T47D (cell line): ENCODE measurements around the gene GPR161.
"Not testable (repeated sequence)": the region's sequence is repeated elsewhere in the genome, so short reads cannot be mapped to it uniquely, and the experiment has no call there.

ENCODE experiments used
- DNase-seq, 2 experiments: peaks; one replicate each; pipeline versions ENCODE4 v3.0.0 to v3.0.0-alpha.2; 2011 to 2012; ENCODE audit warnings: low read depth in 1 of 2, low spot score in 1 of 2
- JUND ChIP-seq: IDR thresholded peaks from 2 replicates; pipeline ENCODE4 v1.6.1; 2012; ENCODE audit warnings: low read depth
- in situ Hi-C: cut with HindIII; loops from 2 replicates; pipeline ENCODE4 v1.10.0; 2016; ENCODE audit warnings: low sequenced_read_pairs, low pct_unique_long_range_greater_than_20kb

GPR161 gene

GRCh38 chr1:168085401-168085872 is 51.3 kb downstream of the GPR161 start:
- in situ Hi-C loops: no loop called here
- DNase-seq: no peak

GRCh38 chr1:168084396-168085231 is 52.1 kb downstream of the GPR161 start:
- no peak for TF ChIP-seq JUND
- peak in 1 of 2 experiments; percentile 47 for DNase-seq
- in situ Hi-C loops: no loop called here

More at GRCh38 chr1:168085401-168085872, 51.3 kb downstream of the GPR161 start:
- TF ChIP-seq JUND: no peak

DNA sequence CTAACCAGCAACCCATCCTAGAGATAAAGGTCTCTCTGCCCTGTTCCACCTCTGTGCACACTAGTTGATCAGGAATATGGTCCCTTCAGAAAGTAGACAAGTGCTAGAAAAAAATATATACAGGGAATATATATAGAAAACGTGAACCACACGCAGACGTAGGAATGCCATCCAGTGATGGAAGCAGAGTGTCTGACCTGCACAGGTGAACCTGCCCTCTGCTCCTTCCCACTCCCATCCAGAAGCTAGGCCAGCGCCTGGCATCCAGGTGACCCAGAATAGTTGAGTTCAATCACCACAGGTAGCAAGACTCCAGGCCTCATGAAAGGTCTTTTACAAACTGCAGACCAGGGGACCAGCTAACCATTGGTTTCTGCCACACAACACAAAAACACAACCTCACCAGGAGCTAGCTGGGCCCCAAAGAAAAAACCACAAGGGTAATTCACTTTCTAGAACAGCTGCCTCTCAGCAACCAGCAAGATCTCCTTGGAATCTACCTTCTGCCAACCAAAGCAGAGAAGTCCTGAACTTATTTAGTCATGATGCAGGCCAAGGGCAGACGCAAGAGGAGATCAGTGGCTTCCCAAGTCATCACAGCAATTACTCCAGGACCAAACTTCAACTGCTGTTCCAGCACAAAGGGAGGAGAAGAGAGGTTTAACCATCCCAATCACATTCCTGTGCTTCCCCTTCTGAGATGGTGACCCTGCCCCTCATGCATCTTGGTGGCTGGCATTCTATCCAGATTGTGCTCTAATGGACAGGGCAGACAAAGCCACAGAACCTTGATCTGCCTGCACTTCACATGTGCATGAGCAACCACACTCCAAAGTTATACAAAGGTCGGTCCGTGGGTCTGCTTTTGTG is 53.0 kb downstream of the GPR161 start:
- TF ChIP-seq JUND: no peak
- in situ Hi-C loops: no loop called here
- no peak for DNase-seq

DNA sequence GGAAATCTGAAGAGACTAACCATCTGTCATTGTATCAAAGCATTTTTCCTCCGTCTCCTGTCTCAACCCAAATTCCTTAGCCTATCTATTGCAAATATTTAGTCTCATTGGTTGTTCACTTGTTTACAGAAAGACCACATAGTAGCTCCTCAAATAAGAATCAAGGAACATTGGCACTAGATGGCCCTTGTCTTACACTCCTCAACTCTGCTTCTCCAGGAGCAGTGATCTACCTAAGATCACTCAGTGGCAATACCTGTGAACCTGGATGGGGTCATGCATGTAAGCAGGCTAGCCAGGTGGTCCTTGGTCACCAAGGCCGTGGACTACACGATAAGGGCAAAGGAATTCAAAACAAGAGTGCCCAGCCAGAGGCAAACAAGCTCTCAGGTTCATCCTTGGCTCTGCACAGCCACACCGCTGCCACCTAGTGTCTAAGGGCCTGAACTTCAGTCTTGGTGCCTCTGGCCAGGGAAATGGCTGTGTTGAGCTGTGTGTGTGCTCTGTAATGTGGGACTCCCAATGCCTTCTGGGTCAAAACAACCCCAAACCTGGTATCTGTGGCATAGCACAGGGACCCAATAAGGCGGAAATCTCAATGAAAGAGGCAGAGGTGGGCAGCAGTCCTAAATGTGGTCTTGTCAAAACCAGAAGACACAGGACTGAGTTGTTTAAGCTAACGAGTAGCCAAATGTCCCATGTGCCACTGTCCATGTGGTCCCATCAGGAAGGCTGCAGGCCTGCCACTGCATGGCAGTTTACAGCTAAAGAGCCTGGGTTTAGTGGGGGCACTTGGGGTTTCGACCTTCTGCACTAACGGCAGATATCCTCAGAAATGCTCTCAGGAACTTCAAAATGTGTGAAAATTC is 54.5 kb downstream of the GPR161 start:
- no peak for TF ChIP-seq JUND
- peak; percentile 84 to 85 for DNase-seq
- in situ Hi-C loops: no loop called here

DNA sequence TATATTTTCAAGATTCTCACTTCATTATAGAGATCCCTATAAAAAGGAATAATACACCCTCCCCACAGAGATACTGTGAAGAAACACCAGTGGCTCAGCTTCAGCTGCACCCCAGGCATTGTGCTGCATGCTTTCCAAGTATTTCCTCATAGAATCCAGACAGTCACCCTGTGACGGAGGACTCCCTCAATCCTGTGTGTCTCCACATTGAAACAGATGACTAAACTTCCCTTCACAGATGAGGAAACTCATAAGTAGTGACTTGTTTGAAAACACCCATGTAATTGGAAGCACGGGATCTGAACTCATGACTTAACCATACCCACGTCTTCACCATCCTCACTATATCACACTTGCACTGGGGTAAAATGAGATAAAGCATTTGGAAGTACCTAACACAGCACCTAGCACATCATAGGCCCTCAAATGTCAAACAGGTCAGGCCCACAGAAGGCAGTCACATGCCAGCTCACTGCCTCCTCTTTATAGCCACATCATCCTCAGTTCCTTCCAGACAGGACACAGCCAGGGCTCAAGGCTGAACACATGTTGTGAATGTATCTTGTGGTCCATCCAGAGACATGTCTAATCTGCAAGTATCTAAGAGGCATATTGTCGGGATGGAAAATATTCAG is 55.2 kb downstream of the GPR161 start:
- in situ Hi-C loops: no loop called here
- no peak for TF ChIP-seq JUND
- no peak for DNase-seq

GRCh38 chr1:168079761-168080160 is 57.0 kb downstream of the GPR161 start:
- no peak for DNase-seq
- in situ Hi-C loops: no loop called here

DNA sequence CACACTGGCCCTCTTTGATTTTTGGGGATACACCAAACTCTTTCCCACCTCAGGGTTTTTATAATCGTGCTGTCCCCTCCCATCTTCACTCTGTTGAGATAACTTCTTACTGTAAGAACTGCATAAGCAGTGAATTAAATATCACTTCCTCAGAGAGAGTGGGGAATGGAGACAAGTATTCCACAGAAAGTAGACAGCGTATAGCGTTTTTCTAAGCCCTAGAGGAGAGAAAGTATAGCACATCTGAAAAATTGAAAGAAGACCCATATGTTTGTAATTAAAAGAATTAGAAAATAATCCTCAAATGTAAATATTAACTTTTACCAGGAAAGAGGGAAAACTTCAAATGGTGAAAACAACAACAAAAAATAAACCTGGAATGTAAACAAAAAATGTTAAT is 67.3 kb downstream of the GPR161 start:
- no peak for TF ChIP-seq JUND
- in situ Hi-C loops: no loop called here
- DNase-seq: no peak

More at GRCh38 chr1:168079761-168080160, 57.0 kb downstream of the GPR161 start:
- TF ChIP-seq JUND: no peak

- TF ChIP-seq JUND: no peak
- in situ Hi-C loops: no loop called here
- DNase-seq: no peak
Observed at GRCh38 chr1:168065506-168065905, 71.2 kb downstream of the GPR161 start.

DNA sequence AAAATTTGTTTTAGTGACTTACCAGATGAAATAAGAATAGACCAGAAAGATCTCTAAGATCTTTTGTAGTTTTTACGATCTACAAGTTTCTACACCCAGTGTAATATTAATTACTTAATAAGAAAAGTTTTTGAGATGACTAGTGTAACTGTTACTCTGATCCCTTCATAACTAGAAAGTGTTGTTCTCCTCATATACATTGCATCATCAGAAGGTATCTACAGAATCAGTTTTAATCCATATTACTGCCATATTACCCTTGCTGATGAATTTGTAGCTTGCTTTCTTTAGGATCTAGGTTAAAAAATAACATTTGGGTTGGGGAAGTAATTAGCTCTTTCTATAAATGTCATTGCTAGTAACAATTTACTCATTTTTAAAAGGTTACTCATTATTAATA is 72.5 kb downstream of the GPR161 start:
- DNase-seq: no peak
- no peak for TF ChIP-seq JUND
- in situ Hi-C loops: no loop called here

DNA sequence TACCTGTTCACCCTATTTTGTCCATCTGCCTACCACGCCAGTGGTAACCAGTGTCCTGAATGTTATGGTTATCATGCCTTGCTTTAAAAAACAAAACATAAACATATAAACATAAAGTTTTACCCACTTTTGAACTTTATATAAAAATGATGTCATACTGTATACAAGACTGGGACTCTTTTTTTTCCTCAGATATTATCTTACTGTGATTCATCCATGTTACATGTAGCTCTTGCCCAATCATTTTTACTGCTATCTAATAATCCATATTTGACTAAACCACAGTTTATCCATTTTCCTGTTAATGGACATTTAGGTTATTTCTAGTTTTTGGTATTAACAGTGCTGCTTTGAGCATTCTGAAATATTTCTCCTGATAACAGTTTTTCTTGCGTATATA is 78.8 kb downstream of the GPR161 start:
- DNase-seq: no peak
- in situ Hi-C loops: no loop called here
- TF ChIP-seq JUND: no peak

DNA sequence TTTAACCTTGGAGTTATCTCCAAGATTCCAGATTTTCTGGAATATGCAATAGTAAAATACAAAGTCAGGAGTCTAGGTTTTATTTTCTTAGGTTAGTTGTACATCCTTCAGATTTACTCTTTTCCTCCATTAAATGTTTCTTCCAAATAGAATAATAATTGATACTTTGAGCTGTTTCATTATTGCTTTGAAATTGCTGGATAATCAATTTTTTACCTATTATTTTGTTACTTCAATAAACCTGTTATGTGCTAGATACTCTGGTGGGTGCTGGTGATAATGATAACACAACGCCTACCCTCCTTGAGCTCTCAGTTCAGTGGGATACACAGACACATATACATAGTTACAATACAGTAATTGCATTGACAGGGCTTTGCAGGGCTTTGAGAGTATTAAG is 79.4 kb downstream of the GPR161 start:
- no peak for TF ChIP-seq JUND
- in situ Hi-C loops: no loop called here
- no peak for DNase-seq

GRCh38 chr1:168056152-168056551 is 80.6 kb downstream of the GPR161 start:
- in situ Hi-C loops: not testable (repeated sequence)

More at GRCh38 chr1:168056152-168056551, 80.6 kb downstream of the GPR161 start:
- DNase-seq: not testable (repeated sequence)
